Left cardiac atrium (tissue), 4 donors: ENCODE measurements around the gene OCIAD2. TPM values are rescaled to one million over a fixed set of nuclear protein-coding genes. Genes with fewer than 3 reads are reported as not detected.
A peak's percentile ranks its signal among the peaks of the same experiment; 100 is the strongest.
"Not testable (repeated sequence)": the region's sequence is repeated elsewhere in the genome, so short reads cannot be mapped to it uniquely, and the experiment has no call there.

Experiments
- ATAC-seq, 2 donors: fragments of 200-7000 bp; cut with Tn5 transposase; one replicate each; pipeline ENCODE4 v1.9.1; 2020; ENCODE audit warnings: mild to moderate bottlenecking in 2 of 2, moderate library complexity in 2 of 2
- DNase-seq: peaks from one replicate; pipeline ENCODE4 v3.0.0-alpha.2; 2020
- intact Hi-C, 2 donors: fragments of 100-400 bp; cut with DNase I; formaldehyde crosslinking; loops; one replicate each; pipeline versions ENCODE4 v1.14.1 to v1.15.1; 2022 to 2023
- long read RNA-seq: library from polyadenylated mRNA; unstranded; transcript quantifications from one replicate; pipeline ENCODE4 v2.0.0, GENCODE V29; 2021
- total RNA-seq, 2 donors: library from RNA; stranded (reverse); fragmentation: NEBNext Ultra II Directional; extraction: Animal tissue kit (Norgen Biotek cat#: 25700); gene quantifications; one replicate each; pipeline ENCODE4 v1.2.1, GENCODE V29; 2021
- donor health status: DM: no; HTN: yes; CAD: no.
- donor health status: DM: no; HTN: yes; CAD: no; lungs with severe emphysema.
- donor health status: DM: yes; HTN: yes; CAD: no.
- donor health status: Dilated cardiomyopathy.

Gene OCIAD2
- 10 to 100 TPM in 1 of 2 donors, 1 to 10 TPM in 1; 9.2 to 17.8 TPM for total RNA-seq
- long read RNA-seq, partial matches to known transcripts, result 0 of 3 reads
- long read RNA-seq, other reads (novel, unspliced or antisense), result 0 of 3 reads

DNA sequence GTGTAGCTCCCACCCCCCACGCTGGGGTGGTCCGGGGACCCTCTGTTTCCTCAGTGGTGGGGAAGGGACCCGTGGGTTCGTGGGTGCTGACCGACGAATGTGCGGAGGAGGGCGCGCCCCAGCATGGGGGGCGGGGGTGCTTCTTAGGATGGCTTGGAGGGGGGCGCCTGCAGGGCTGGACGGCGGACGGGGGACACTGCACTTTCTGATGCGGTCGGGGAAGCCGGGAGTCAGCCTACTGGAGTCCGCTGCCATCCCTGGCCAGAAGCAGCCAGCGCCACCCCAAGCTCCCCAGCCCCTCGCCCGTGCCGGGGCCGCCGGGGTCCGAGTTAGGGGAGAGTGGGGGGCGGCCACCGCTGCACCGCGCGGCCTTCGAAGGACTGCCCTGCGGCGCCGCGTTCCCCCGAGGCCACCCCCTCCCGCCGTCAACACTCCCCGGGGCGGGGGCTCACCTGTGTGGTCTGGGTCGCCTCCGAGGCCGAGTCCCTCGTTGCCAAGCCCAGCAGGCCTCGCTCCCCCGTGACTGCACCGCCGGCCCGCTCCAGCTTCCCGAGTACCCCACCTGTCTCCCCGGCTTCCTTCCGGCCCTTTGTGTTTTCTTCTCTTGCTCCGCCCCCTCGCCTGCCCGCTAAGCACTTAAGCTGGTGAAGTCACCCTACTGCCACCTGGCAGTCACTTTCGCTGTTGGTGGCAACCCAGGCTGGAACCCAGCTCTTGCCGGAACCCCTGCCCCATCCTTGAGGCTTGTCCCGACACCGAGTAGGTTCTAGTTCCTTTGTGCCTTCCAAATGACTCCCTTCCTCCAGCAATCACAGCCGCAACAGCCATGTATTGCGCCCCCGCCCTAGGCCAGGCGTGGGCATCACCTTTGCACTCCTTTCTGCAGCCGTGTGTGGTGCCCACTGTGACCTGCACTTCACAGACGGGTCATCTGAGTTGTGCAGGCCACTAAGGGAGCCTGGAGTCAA lies at the start of gene OCIAD2:
TSS of gene OCIAD2 (minus strand) at position 569 of the 968 bp plus-strand sequence. CDS start 2,225 bp downstream, outside the sequence.
- intact Hi-C loops, result no loop called here
- DNase-seq, result peak; percentile 70
- ATAC-seq, result peak; percentile 68 to 81

DNA sequence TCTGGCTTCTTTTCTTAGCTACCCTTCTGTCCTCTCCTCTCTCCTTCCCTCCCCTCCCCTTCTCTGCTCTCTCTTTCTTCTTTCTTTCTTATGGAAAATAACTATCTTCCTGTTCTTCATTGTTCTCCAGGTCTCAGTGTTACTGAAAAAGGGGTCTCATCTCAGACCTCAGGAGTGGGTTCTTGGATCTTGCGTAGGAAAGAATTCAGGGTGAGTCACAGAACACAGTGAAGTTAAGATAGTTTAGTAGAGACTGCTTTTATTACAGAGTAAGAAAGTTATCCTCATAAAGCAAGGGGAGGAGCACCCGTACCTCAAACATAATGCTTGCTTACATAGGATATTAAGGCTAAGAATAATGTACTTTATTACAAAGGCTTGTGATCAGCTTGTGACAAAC lies 47.7 kb upstream of the OCIAD2 start:
- intact Hi-C loops, result no loop called here
- ATAC-seq, result no peak
- no peak for DNase-seq

DNA sequence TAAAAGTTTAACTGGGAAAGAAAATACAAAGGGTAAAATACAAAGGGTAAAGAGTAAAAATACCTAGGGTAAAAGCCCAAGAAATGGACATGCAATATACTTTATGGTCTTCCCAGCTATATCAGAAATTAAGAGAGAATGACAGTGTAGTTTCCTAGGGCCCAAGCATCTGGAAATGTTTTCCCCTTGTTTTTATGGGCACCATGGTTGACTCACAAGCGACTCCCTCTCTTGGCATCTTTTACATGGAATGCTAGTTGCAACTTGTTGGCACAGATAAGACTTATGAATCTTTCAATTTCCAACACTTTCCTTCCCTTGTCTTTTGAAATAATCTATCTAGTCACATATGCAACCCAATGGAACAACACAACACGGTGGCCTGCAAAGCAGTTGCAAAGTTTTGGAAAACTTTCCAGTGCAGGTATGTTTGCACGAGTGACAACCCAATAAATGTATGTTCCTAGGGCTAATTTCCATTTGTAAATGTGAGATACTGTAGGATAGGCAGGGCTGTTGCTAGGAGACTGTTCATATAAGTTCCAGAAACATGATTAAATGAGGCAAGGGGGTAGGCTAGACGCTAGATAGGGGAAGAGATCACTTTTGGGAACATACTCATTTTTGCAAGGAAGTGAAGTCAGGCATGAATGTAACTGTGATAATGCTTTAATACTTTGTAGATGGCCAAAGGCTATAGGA lies 43.1 kb upstream of the OCIAD2 start:
- ATAC-seq, result peak in 1 of 2 donors; percentile 44
- intact Hi-C loops, result no loop called here

GRCh38 chr4:48949086-48949485 lies 42.5 kb upstream of the OCIAD2 start:
- intact Hi-C loops, result no loop called here
- ATAC-seq (no peak), DNase-seq (no peak)

More for the DNA sequence above, 43.1 kb upstream of the OCIAD2 start:
- no peak for DNase-seq

DNA sequence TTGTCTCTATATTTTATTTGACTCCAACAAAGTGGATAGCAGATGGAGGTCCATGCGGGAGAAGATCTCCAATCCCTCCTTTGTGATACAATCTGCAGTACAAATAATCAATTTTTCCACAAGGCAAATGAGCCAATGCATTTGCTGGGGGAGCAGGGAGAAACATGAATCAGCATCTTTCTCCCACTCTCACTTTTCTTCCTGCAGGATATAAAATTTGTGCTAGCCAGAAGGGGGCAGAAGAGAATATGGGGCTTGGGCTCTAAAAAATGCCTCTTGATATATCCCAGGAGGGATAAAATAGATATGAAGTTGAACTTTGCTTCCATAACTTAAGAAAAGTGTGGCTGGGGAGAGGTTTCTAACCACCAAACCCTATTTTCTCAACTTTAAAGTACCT lies 41.2 kb upstream of the OCIAD2 start:
- intact Hi-C loops, result no loop called here
- DNase-seq, result no peak
- ATAC-seq, result no peak

DNA sequence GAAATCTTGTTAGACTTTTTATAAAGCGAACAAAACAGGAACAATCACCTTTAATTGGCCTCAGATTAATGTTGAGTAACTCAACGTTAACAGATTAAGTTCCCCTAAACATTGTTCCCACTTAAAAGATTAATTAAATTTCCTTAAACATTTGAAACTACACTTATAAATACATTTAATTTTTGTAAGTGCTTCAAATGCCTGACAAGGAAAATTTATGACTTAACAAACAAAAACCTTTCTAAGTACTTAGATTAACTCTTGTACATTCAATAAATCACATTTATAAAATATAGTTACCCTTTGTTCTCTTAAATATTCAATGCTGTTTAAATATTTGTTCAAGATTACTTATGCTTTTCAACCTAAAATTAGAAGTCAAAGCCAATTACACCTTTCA lies 39.4 kb upstream of the OCIAD2 start:
- no peak for ATAC-seq
- intact Hi-C loops, result no loop called here
- no peak for DNase-seq

DNA sequence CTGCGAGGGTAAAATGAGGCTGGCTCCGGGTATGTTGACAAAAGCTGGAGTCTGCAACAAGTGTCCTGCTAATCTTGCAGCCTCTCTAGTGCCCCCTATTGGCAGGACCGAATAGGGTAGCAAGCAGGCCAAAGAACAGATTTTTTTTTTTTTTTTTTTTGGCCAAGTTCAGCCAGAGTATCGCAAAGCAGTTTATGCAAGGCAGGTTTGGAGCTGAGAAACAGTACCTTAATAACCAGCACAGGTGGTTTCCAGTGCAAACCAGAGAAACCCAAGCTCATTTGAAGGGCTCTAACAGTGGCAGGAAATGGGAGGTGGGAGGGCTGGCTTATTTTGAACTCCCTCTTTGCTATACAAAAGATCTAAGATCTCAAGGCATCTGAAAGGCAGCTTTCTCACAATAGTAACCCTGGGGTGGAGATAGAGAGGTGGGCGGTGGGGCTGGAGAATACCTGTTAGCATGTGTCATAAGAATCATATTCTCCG lies 38.2 kb upstream of the OCIAD2 start:
- ATAC-seq, result no peak
- intact Hi-C loops, result no loop called here
- no peak for DNase-seq

DNA sequence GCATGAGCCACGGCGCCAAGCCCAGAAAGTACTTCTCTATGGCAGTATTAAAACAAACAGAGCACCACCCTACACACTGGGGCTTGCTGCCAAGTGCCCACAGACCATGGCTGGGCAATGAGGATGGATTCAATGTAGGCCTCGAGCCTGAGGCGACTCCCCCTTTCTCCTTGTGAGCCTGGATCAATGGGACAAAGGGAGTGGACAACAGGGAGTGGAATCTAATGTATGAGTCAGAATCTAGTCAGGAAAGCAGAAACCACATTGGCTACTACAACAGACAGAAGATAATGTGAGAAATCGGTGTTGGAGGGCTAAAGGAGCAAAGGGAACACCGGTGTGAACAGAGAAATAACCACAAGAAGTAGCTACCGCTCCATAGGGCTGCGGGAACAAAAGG lies 37.7 kb upstream of the OCIAD2 start:
- DNase-seq (no peak), ATAC-seq (no peak)
- intact Hi-C loops, result no loop called here

- DNase-seq, result no peak
- no peak for ATAC-seq
- intact Hi-C loops, result no loop called here
Measured at GRCh38 chr4:48943387-48943786, 36.8 kb upstream of the OCIAD2 start.

DNA sequence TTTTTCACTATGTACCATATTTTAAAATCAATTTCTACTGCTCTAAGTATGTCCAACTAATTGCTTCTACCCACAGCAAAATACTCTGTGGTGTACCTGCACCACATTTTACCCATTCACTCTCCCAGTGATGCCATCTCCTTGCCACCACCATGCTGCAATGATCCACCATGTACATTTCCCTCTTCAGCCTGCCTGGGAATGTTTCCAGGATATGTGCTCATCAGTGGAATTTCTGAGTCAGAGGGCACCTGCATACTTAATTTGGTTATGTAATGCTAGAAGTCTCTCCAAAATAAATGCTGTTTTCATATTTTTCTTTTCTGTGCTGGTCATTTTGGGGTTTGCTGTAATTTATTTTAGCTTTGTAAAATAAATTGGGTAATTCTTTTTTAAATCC lies 33.2 kb upstream of the OCIAD2 start:
- ATAC-seq, result peak in 1 of 2 donors; percentile 57
- DNase-seq, result no peak
- intact Hi-C loops, result no loop called here

DNA sequence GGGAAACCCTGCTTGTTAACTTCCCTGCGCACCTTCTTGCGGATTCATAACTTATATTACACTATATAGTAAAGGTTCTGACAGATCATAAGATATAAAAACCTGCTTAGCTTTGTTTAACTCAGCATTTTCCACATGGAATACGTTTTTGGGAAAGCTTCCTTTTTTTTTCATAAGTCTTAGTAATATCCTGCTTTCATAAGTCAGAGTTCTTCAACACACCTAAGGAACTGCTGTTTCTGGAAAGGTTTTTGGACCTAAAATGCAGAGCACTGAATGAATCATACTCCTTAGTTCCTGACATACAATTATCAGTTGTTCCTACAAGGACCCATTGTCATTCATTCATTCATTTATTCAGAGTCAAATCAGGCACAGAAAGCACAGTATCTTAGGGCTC lies 32.3 kb upstream of the OCIAD2 start:
- intact Hi-C loops, result no loop called here

DNA sequence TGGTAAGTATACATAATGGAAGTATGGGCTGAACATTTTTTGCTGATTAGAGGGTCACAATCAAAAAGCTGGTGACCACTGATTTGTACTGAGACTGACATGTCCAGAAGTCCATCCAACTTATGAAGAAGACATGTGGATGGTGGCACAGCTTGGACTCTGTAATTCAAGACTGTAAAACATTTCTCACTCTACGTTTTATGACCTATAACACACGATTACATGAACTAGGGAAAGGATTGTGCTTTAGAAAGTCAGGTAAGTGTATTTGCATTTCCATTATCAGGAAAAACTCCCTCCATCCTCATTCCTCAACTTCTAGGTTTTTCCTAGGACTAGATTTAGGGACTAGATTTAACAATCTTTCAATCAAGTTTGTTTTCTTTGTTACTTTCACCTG lies 30.5 kb upstream of the OCIAD2 start:
- intact Hi-C loops, result no loop called here
- DNase-seq (no peak), ATAC-seq (no peak)

More for the DNA sequence above, 32.3 kb upstream of the OCIAD2 start:
- DNase-seq (no peak), ATAC-seq (no peak)

GRCh38 chr4:48931459-48931858 lies 24.9 kb upstream of the OCIAD2 start:
- intact Hi-C loops, result no loop called here
- ATAC-seq (no peak), DNase-seq (no peak)

DNA sequence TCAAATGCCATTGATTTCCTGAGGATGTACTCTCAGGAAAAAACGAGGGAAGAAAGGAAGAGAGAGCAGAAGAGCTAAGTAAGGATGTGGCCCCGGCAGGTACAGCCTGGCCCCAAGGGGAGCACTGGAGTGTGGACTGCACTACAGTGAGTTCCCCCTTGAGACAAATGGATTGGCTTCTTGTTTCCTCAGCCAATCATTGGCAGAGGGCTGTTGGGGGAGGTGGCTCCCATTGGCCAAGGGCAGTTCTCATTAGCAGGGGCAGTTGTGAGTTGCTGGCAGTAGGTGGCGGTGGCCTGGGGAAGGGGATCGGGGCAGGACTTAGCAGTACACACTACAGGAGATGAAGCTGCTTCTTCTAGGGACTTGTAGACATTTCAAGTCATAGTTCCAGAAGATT lies 24.1 kb upstream of the OCIAD2 start:
- no peak for ATAC-seq
- DNase-seq, result no peak

GRCh38 chr4:48924416-48924815 lies 17.8 kb upstream of the OCIAD2 start:
- ATAC-seq (no peak), DNase-seq (no peak)
- intact Hi-C loops, result no loop called here

More for the DNA sequence above, 24.1 kb upstream of the OCIAD2 start:
- intact Hi-C loops, result no loop called here

- DNase-seq, intact Hi-C loops, ATAC-seq: not testable (repeated sequence)
Measured at GRCh38 chr4:48923065-48923464, 16.5 kb upstream of the OCIAD2 start.

DNA sequence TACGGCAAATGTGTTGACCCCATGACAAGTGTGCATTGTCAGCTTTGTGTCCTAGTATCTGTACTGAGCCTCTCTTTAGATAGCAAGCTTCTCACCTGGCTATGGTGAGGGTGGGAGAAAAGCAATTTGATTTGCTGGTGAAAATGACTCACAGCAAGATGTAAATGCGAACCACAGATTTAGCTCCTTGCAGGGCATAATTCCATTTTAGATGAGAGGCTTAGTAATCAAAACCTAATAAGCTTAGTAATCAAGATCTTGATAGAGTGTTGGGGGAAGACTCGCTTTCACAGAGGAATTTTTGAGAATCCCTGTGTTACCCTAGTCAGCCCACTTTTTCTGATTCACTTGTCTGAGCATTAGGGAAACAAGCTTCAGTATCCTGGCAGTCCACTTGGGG lies 7.7 kb upstream of the OCIAD2 start:
- intact Hi-C loops, result no loop called here
- DNase-seq (no peak), ATAC-seq (no peak)

DNA sequence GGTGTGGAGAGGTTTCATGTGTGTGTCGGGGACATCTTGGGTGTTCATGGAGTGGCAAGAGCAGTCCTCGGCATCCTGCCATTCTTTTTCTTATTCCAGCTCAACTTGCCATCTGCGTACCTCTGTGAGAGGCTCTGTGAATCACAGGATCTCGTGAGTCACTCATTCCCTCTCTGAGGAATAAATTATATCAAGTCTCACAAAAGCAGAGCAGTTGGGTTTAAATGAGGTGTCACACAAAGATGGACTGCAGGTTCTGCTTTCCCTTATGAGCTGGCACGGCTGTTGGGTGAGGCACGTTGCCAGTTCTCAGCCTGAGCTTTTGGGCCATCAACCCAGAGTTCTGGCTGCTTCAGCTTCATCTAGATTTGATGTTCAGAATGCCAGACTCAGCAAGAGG lies 6.8 kb upstream of the OCIAD2 start:
- intact Hi-C loops, result no loop called here
- no peak for DNase-seq
- no peak for ATAC-seq

GRCh38 chr4:48912349-48912748 lies 5.8 kb upstream of the OCIAD2 start:
- intact Hi-C loops, result no loop called here
- no peak for DNase-seq
- no peak for ATAC-seq

DNA sequence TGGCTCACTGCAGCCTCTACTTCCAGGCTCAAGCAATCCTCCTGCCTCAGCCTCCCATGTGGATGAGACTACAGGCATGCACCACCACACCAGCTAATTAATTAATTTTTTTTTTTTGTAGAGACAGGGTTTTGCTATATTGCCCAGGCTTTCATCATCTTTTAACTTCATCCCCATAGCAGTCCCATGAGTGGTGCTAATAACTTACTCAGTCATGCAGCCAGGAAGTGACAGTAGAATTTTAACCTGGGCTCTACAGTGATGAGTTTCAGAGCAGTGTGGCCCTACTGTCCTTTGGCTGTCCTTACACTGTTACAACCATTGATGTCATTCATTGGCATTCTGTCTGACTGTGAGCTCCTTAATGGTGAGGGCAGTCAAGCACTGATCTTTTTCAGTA lies 3.9 kb upstream of the OCIAD2 start:
- no peak for DNase-seq
- no peak for ATAC-seq
- intact Hi-C loops, result no loop called here
